Measurements from ENCODE around the gene SLC9A1.

DNA sequence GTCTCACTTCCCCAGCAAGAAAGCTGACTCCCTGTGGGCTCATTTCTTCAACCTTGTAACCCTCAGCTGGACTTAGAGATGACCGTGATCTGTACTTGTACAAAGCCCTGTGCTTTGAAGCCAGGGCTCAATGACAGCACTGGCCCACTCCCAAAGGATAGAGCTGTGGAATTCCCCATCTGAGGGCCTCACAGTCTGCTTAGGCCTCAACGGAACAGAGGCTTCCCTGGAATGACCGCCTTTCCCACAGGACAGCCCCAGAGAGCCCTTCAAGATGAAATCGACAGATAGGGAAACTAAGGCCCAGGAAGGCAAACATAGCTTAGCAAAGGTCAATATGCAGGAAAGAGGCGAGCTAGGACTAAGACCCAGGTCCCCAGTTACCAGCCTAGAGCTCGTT is 11.5 kb downstream of the SLC9A1 start:
- TF ChIP-seq EP300 (IDR thresholded peaks at IDR 0.05; ENCODE audit: borderline replicate concordance in 1 of 2, low read depth in 1 of 2, low read length in 1 of 2): no peak
- TF ChIP-seq, protein P1, sequence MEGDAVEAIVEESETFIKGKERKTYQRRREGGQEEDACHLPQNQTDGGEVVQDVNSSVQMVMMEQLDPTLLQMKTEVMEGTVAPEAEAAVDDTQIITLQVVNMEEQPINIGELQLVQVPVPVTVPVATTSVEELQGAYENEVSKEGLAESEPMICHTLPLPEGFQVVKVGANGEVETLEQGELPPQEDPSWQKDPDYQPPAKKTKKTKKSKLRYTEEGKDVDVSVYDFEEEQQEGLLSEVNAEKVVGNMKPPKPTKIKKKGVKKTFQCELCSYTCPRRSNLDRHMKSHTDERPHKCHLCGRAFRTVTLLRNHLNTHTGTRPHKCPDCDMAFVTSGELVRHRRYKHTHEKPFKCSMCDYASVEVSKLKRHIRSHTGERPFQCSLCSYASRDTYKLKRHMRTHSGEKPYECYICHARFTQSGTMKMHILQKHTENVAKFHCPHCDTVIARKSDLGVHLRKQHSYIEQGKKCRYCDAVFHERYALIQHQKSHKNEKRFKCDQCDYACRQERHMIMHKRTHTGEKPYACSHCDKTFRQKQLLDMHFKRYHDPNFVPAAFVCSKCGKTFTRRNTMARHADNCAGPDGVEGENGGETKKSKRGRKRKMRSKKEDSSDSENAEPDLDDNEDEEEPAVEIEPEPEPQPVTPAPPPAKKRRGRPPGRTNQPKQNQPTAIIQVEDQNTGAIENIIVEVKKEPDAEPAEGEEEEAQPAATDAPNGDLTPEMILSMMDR (IDR thresholded peaks at IDR 0.05): no peak
- TF ChIP-seq YY1 (IDR thresholded peaks at IDR 0.05; ENCODE audit: low read depth): no peak
- TF ChIP-seq POLR2AphosphoS5 (IDR thresholded peaks at IDR 0.05; ENCODE audit: low read depth, low read length): no peak
- TF ChIP-seq SIN3A (IDR thresholded peaks at IDR 0.05; ENCODE audit: borderline replicate concordance, low read depth, low read length): no peak
